H1 (cell line): ENCODE data around the gene CD300C. TPM values are rescaled to one million over a fixed set of nuclear protein-coding genes. Genes with fewer than 3 reads are reported as not detected.
"Not testable (repeated sequence)": the region's sequence is repeated elsewhere in the genome, so short reads cannot be mapped to it uniquely, and the experiment has no call there.

Source experiments
- CTCF ChIA-PET: fragments of 300-600 bp; sonication (Branson Sonifier 250); formaldehyde crosslinking; loops from one replicate; lab custom pipeline; 2021; ENCODE audit not compliant: partially characterized antibody; lab: Charles Lee
- POLR2A ChIA-PET: fragments of 300-600 bp; sonication (Branson Sonifier 250); formaldehyde crosslinking; loops from one replicate; lab custom pipeline; 2021; ENCODE audit warnings: inconsistent platforms; ENCODE audit not compliant: partially characterized antibody; lab: Charles Lee
- DNase-seq, 2 experiments: peaks; one replicate each; pipeline versions ENCODE4 v3.0.0 to v3.0.0-alpha.2; 2010 to 2022; ENCODE audit warnings: low spot score in 2 of 2, low read depth in 1 of 2, mixed read lengths in 1 of 2
- FAIRE-seq: peaks from 2 replicates; lab custom pipeline; 2011; peaks lifted over from hg19 to GRCh38; lab: Jason Lieb, UNC
- H2AFZ ChIP-seq: 2 replicates; pipeline ENCODE4 v1.8.1; 2012; ENCODE audit warnings: low read length, inconsistent platforms
- H2AK5ac ChIP-seq: 2 replicates; pipeline ENCODE4 v1.6.1; 2013; ENCODE audit warnings: low read depth, low read length
- H2BK120ac ChIP-seq: replicated peaks from 2 replicates; pipeline ENCODE3; 2013; ENCODE audit warnings: low read depth, low read length, inconsistent platforms
- H2BK12ac ChIP-seq: 2 replicates; pipeline ENCODE4 v1.6.1; 2013; ENCODE audit warnings: low read depth, low read length
- H2BK15ac ChIP-seq: 2 replicates; pipeline ENCODE4 v1.6.1; 2013; ENCODE audit warnings: low read length
- H2BK20ac ChIP-seq: 2 replicates; pipeline ENCODE4 v1.6.1; 2013; ENCODE audit warnings: low read length
- H2BK5ac ChIP-seq: 2 replicates; pipeline ENCODE4 v1.6.1; 2013; ENCODE audit warnings: low read depth, low read length
- H3K14ac ChIP-seq: 2 replicates; pipeline ENCODE4 v1.6.1; 2013; ENCODE audit warnings: inconsistent platforms; ENCODE audit not compliant: insufficient read length
- H3K18ac ChIP-seq: 2 replicates; pipeline ENCODE4 v1.6.1; 2013; ENCODE audit warnings: low read length; ENCODE audit errors: extremely low read depth
- H3K23ac ChIP-seq: 2 replicates; pipeline ENCODE4 v1.6.1; 2013; ENCODE audit warnings: inconsistent platforms; ENCODE audit not compliant: insufficient read length
- H3K23me2 ChIP-seq: 2 replicates; pipeline ENCODE4 v1.6.1; 2013; ENCODE audit warnings: low read depth, low read length
- H3K27ac ChIP-seq: 2 replicates; pipeline ENCODE4 v1.6.1; 2011; ENCODE audit warnings: low read depth, low read length, inconsistent platforms
- H3K27me3 ChIP-seq, 4 experiments: replicated peaks in 1 of 4; 1 replicate in 1 of 4; 2 replicates in 3 of 4; pipeline versions ENCODE4 v1.6.1 to v1.8.1; 2011 to 2013; ENCODE audit warnings: low read length in 3 of 4, mild to moderate bottlenecking in 3 of 4, inconsistent platforms in 2 of 4, mixed read lengths in 2 of 4, moderate library complexity in 1 of 4; ENCODE audit not compliant: control insufficient read depth in 3 of 4, insufficient read depth in 3 of 4; ENCODE audit errors: extremely low read depth in 1 of 4
- H3K36me3 ChIP-seq, 4 experiments: 2 replicates each; pipeline versions ENCODE4 v1.6.1 to v1.8.1; 2011 to 2013; ENCODE audit warnings: mild to moderate bottlenecking in 4 of 4, low read length in 3 of 4, moderate library complexity in 2 of 4, control low read depth in 1 of 4, inconsistent platforms in 1 of 4; ENCODE audit not compliant: insufficient read depth in 4 of 4, control insufficient read depth in 2 of 4
- H3K4ac ChIP-seq: replicated peaks from 2 replicates; pipeline ENCODE3; 2013; ENCODE audit warnings: low read length, low read depth, mixed read lengths, inconsistent platforms; ENCODE audit not compliant: insufficient read length
- H3K4me1 ChIP-seq, 4 experiments: replicated peaks in 1 of 4; 1 replicate in 1 of 4; 2 replicates in 3 of 4; pipeline versions ENCODE4 v1.6.1 to v1.8.1; 2011 to 2013; ENCODE audit warnings: low read length in 3 of 4, inconsistent platforms in 2 of 4, mixed read lengths in 1 of 4; ENCODE audit not compliant: insufficient read depth in 4 of 4, control insufficient read depth in 3 of 4
- H3K4me2 ChIP-seq, 2 experiments: 2 replicates each; pipeline versions ENCODE4 v1.6.1 to v1.8.1; 2011 to 2013; ENCODE audit warnings: low read depth in 2 of 2, low read length in 2 of 2, control low read depth in 1 of 2, inconsistent platforms in 1 of 2, mild to moderate bottlenecking in 1 of 2; ENCODE audit not compliant: insufficient read depth in 1 of 2
- H3K4me3 ChIP-seq, 4 experiments: fragments of 200-600, 300-600 bp in 1 of 4; sonication (generic), shearing (Covaris generic), sonication (Bioruptor Twin) in 1 of 4; 2 replicates each; pipeline versions ENCODE4 v1.5.1 to v1.8.1; 2011 to 2016; ENCODE audit warnings: low read length in 4 of 4, low read depth in 3 of 4, control low read depth in 2 of 4, inconsistent platforms in 2 of 4, mild to moderate bottlenecking in 2 of 4, mixed read lengths in 1 of 4, moderate library complexity in 1 of 4; ENCODE audit not compliant: insufficient read depth in 2 of 4; ENCODE audit errors: extremely low read depth in 1 of 4
- H3K56ac ChIP-seq: replicated peaks from 2 replicates; pipeline ENCODE3; 2013; ENCODE audit warnings: low read depth, mild to moderate bottlenecking, mixed read lengths, low read length, inconsistent platforms; ENCODE audit not compliant: insufficient read length
- H3K79me1 ChIP-seq: 2 replicates; pipeline ENCODE4 v1.6.1; 2013; ENCODE audit warnings: low read depth, low read length, control low read depth
- H3K79me2 ChIP-seq, 2 experiments: 2 replicates each; pipeline versions ENCODE4 v1.6.1 to v1.8.1; 2012 to 2013; ENCODE audit warnings: low read length in 2 of 2, mild to moderate bottlenecking in 2 of 2, inconsistent platforms in 1 of 2; ENCODE audit not compliant: insufficient read depth in 2 of 2, control insufficient read depth in 1 of 2
- H3K9ac ChIP-seq, 4 experiments: replicated peaks in 1 of 4; 1 replicate in 1 of 4; 2 replicates in 3 of 4; pipeline versions ENCODE4 v1.6.1 to v1.8.1; 2011 to 2013; ENCODE audit warnings: low read depth in 3 of 4, low read length in 3 of 4, control low read depth in 2 of 4, mild to moderate bottlenecking in 2 of 4, moderate library complexity in 2 of 4, inconsistent platforms in 1 of 4; ENCODE audit errors: extremely low read depth in 1 of 4
- H3K9me3 ChIP-seq, 2 experiments: 2 replicates each; pipeline versions ENCODE4 v1.6.1 to v1.8.1; 2012 to 2013; ENCODE audit warnings: mild to moderate bottlenecking in 2 of 2, moderate library complexity in 2 of 2, control low read depth in 1 of 2, inconsistent platforms in 1 of 2, low read depth in 1 of 2, low read length in 1 of 2, mixed read lengths in 1 of 2; ENCODE audit not compliant: insufficient read depth in 2 of 2
- H4K20me1 ChIP-seq, 2 experiments: replicated peaks in 1 of 2; 2 replicates each; pipeline versions ENCODE3 to v1.8.1; 2011 to 2013; ENCODE audit warnings: inconsistent platforms in 2 of 2, low read length in 2 of 2, mild to moderate bottlenecking in 1 of 2; ENCODE audit not compliant: insufficient read depth in 2 of 2, control insufficient read depth in 1 of 2
- H4K5ac ChIP-seq: 2 replicates; pipeline ENCODE4 v1.6.1; 2013; ENCODE audit warnings: low read length, low read depth, mixed read lengths, inconsistent platforms; ENCODE audit not compliant: insufficient read length
- H4K8ac ChIP-seq: 2 replicates; pipeline ENCODE4 v1.8.0; 2013; ENCODE audit warnings: mild to moderate bottlenecking, moderate library complexity, low read length, inconsistent platforms; ENCODE audit not compliant: insufficient read depth; ENCODE audit errors: extremely low read depth
- H4K91ac ChIP-seq: replicated peaks from 2 replicates; pipeline ENCODE3; 2013; ENCODE audit warnings: low read length, mixed read lengths, inconsistent platforms; ENCODE audit not compliant: insufficient read length
- polyA plus RNA-seq, 7 experiments: library from polyadenylated mRNA; depleted of rRNA in 3 of 7; stranded (reverse) in 5 of 7; unstranded in 2 of 7; fragments of >200 nt in 5 of 7; fragments of 200-250 nt in 2 of 7; gene quantifications; 1 replicate in 5 of 7; 2 replicates in 1 of 7; 4 replicates in 1 of 7; pipeline versions ENCODE4 v1.2.1 to v1.2.3, GENCODE V29; 2011 to 2013; ENCODE audit warnings: missing spikeins in 2 of 7, mixed read lengths in 2 of 7
- total RNA-seq: library from RNA; stranded (reverse); fragmentation: NEBNext Ultra II Directional; extraction: Animal tissue kit (Norgen Biotek cat#: 25700); gene quantifications from 2 replicates; pipeline ENCODE4 v1.2.1, GENCODE V29; 2021

CD300C gene
- total and polyA plus RNA-seq, 2 of the 8 experiments (the other 6 are each of a cell fraction or from before 2014, with no cell fraction given) = not detected

GRCh38 chr17:74573635-74574034, 27.7 kb upstream of the CD300C start:
- H3K9ac ChIP-seq, FAIRE-seq, H3K27ac ChIP-seq, POLR2A ChIA-PET, H3K18ac ChIP-seq, H3K4me1 ChIP-seq, H3K79me2 ChIP-seq, H3K4ac ChIP-seq, H3K56ac ChIP-seq, H3K36me3 ChIP-seq, H2AK5ac ChIP-seq, H2BK12ac ChIP-seq, H4K8ac ChIP-seq, H2BK20ac ChIP-seq, H4K91ac ChIP-seq, H3K23ac ChIP-seq, H3K4me3 ChIP-seq, H2AFZ ChIP-seq, H4K20me1 ChIP-seq, H3K4me2 ChIP-seq, DNase-seq, H3K9me3 ChIP-seq, H2BK5ac ChIP-seq, H3K14ac ChIP-seq, H3K23me2 ChIP-seq, H2BK120ac ChIP-seq, H3K79me1 ChIP-seq, H4K5ac ChIP-seq, H2BK15ac ChIP-seq, H3K27me3 ChIP-seq: not testable (repeated sequence)
- CTCF ChIA-PET = interaction anchor here (0.7 to 1.9 kb wide), 11 partner anchors 8 to 1694 kb away, joined by 3 to 8 read pairs (median 3); no protein-coding TSS in a partner anchor
